SK-N-SH treated with all-trans-retinoic acid at 6 μM for 48 hours (cell line): Measurements from ENCODE around the gene AJUBA.

ENCODE experiments used
- ATAC-seq: fragments of 200-7000 bp; cut with Tn5 transposase; 3 replicates; pipeline ENCODE4 v1.9.1; 2020; ENCODE audit warnings: mild to moderate bottlenecking, moderate library complexity
- ARNTL ChIP-seq: fragments of 450-650 bp; formaldehyde crosslinking; IDR thresholded peaks from 2 replicates; pipeline ENCODE4 v1.5.0; 2020; ENCODE audit warnings: low read depth, mild to moderate bottlenecking, moderate library complexity, borderline replicate concordance
- BACH2 ChIP-seq: fragments of 250-450 bp; sonication (Bioruptor Pico); IDR thresholded peaks from 2 replicates; pipeline ENCODE4 v1.9.0; 2021; ENCODE audit warnings: mild to moderate bottlenecking, borderline replicate concordance
- CREB5 ChIP-seq: fragments of 250-450 bp; sonication (Bioruptor Pico); IDR thresholded peaks from 2 replicates; pipeline ENCODE4 v1.5.1; 2020; ENCODE audit warnings: low read depth, mild to moderate bottlenecking, moderate library complexity
- CSDC2 ChIP-seq: fragments of 250-450 bp; sonication (Bioruptor Pico); IDR thresholded peaks from 2 replicates; pipeline ENCODE4 v1.5.0; 2020; ENCODE audit warnings: mild to moderate bottlenecking, moderate library complexity
- CSRNP3 ChIP-seq: fragments of 250-450 bp; sonication (Bioruptor Pico); IDR thresholded peaks from 2 replicates; pipeline ENCODE4 v1.5.1; 2021; ENCODE audit warnings: mild to moderate bottlenecking, moderate library complexity
- ESRRG ChIP-seq: fragments of 250-450 bp; sonication (Bioruptor Pico); IDR thresholded peaks from 2 replicates; pipeline ENCODE4 v1.6.1; 2021; ENCODE audit warnings: mild to moderate bottlenecking
- GLIS3 ChIP-seq: fragments of 250-450 bp; sonication (Bioruptor Pico); IDR thresholded peaks from 2 replicates; pipeline ENCODE4 v1.5.0; 2020; ENCODE audit warnings: mild to moderate bottlenecking, moderate library complexity
- ISL1 ChIP-seq: fragments of 250-450 bp; sonication (Bioruptor Pico); IDR thresholded peaks from 2 replicates; pipeline ENCODE4 v2.1.2; 2022; ENCODE audit warnings: mild to moderate bottlenecking, moderate library complexity
- OSR1 ChIP-seq: fragments of 250-450 bp; sonication (Bioruptor Pico); IDR thresholded peaks from 2 replicates; pipeline ENCODE4 v1.8.0; 2022; ENCODE audit warnings: moderate library complexity, mild to moderate bottlenecking, inconsistent platforms
- PATZ1 ChIP-seq: fragments of 250-450 bp; sonication (Bioruptor Pico); IDR thresholded peaks from 2 replicates; pipeline ENCODE4 v1.8.0; 2020; ENCODE audit warnings: mild to moderate bottlenecking, moderate library complexity, borderline replicate concordance
- POU6F1 ChIP-seq: fragments of 250-450 bp; sonication (Bioruptor Pico); IDR thresholded peaks from 2 replicates; pipeline ENCODE4 v1.8.0; 2021; ENCODE audit warnings: low read depth, mild to moderate bottlenecking, moderate library complexity, borderline replicate concordance
- PPARA ChIP-seq: fragments of 250-450 bp; sonication (Bioruptor Pico); IDR thresholded peaks from 2 replicates; pipeline ENCODE4 v1.5.0; 2020; ENCODE audit warnings: mild to moderate bottlenecking, borderline replicate concordance
- RARB ChIP-seq: fragments of 250-450 bp; sonication (Bioruptor Pico); IDR thresholded peaks from 2 replicates; pipeline ENCODE4 v1.8.0; 2021; ENCODE audit warnings: mild to moderate bottlenecking, moderate library complexity
- SNAI2 ChIP-seq: fragments of 250-450 bp; sonication (Bioruptor Pico); IDR thresholded peaks from 2 replicates; pipeline ENCODE4 v1.5.0; 2020; ENCODE audit warnings: mild to moderate bottlenecking, moderate library complexity
- TCF4 ChIP-seq: fragments of 250-450 bp; sonication (Bioruptor Pico); IDR thresholded peaks from 2 replicates; pipeline ENCODE4 v1.8.0; 2021; ENCODE audit warnings: mild to moderate bottlenecking, moderate library complexity, borderline replicate concordance
- TSHZ2 ChIP-seq: fragments of 250-450 bp; sonication (Bioruptor Pico); IDR thresholded peaks from 2 replicates; pipeline ENCODE4 v1.5.0; 2020; ENCODE audit warnings: mild to moderate bottlenecking, moderate library complexity
- ZC3H10 ChIP-seq: fragments of 250-450 bp; sonication (Bioruptor Pico); IDR thresholded peaks from 2 replicates; pipeline ENCODE4 v1.5.1; 2021; ENCODE audit warnings: mild to moderate bottlenecking, moderate library complexity
- ZFP3 ChIP-seq: fragments of 250-450 bp; sonication (Bioruptor Pico); IDR thresholded peaks from 2 replicates; pipeline ENCODE4 v1.5.0; 2020; ENCODE audit warnings: mild to moderate bottlenecking, moderate library complexity
- ZNF565 ChIP-seq: fragments of 450-650 bp; formaldehyde crosslinking; conservative IDR thresholded peaks from 2 replicates; pipeline ENCODE4 v1.5.0; 2020; ENCODE audit warnings: low read depth, mild to moderate bottlenecking, moderate library complexity
- ZNF70 ChIP-seq: fragments of 450-650 bp; formaldehyde crosslinking; IDR thresholded peaks from 2 replicates; pipeline ENCODE4 v1.5.0; 2020; ENCODE audit warnings: mild to moderate bottlenecking, moderate library complexity

Gene AJUBA

GRCh38 chr14:23021434-23021833, 39.1 kb upstream of the AJUBA start:
- ATAC-seq: no peak

GRCh38 chr14:23020143-23021128, 38.1 kb upstream of the AJUBA start:
- TF ChIP-seq ZNF565 (CRISPR knock-in tag) (no peak), POU6F1 (no peak), SNAI2 (CRISPR knock-in tag) (no peak), ARNTL (CRISPR knock-in tag) (no peak), CSRNP3 (no peak), ZFP3 (CRISPR knock-in tag) (no peak), PPARA (CRISPR knock-in tag) (no peak), OSR1 (no peak), CSDC2 (CRISPR knock-in tag) (no peak), PATZ1 (CRISPR knock-in tag) (no peak), ESRRG (CRISPR knock-in tag) (no peak), RARB (CRISPR knock-in tag) (no peak), BACH2 (no peak), TCF4 (no peak), GLIS3 (no peak), TSHZ2 (CRISPR knock-in tag) (no peak), CREB5 (CRISPR knock-in tag) (no peak), ZNF70 (CRISPR knock-in tag) (no peak)
- no peak for ATAC-seq

More at GRCh38 chr14:23021434-23021833, 39.1 kb upstream of the AJUBA start:
- TF ChIP-seq BACH2: no peak
- TF ChIP-seq ZNF70 (CRISPR knock-in tag): no peak
- TF ChIP-seq CREB5 (CRISPR knock-in tag): no peak
- no peak for TF ChIP-seq RARB (CRISPR knock-in tag)
- TF ChIP-seq ISL1 (CRISPR knock-in tag): no peak
- no peak for TF ChIP-seq ESRRG (CRISPR knock-in tag)
- TF ChIP-seq ZC3H10: no peak
- no peak for TF ChIP-seq ZFP3 (CRISPR knock-in tag)
- TF ChIP-seq ZNF565 (CRISPR knock-in tag): no peak
